Hippocampal formation (tissue), 2 donors: ENCODE measurements around the gene DLD.
"Not testable (repeated sequence)": the region's sequence is repeated elsewhere in the genome, so short reads cannot be mapped to it uniquely, and the experiment has no call there.

Experiments
- DNase-seq, 2 donors: peaks; one replicate each; lab custom pipeline; 2025; lab: John Stamatoyannopoulos, UW

Gene DLD

GRCh38 chr7:107874605-107875446, 16.2 kb upstream of the DLD start:
- peak in 1 of 2 donors; percentile 65 for DNase-seq

GRCh38 chr7:107876916-107877315, 14.1 kb upstream of the DLD start:
- DNase-seq, result no peak

DNA sequence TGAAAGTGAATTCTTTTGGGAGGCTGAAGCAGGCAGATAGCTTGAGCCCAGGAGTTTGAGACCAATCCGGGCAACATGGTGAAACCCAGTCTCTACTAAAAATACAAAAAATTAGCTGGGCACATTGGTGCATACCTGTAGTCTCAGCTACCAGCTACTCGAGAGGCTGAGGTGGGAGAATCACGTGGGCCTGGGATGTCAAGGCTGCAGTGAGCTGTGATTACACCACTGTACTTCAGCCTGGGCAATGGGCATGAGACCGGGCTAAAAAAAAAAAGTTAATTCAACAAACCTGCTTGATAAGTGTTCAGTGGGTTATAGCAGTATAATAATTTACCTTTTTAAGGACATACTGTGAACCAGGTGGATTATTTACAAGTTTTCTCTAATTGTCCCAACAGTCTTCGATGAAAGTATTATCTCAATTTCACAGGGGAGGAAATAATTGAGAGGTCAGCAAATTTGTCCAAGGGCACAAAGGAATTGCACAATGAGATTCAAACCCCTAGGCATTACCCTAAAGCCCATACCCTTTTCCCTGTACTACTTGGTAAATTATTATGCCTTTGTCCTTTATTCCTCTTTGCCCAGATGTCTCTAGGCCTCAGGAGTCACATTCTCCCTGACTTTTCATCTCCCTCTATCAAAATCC, 13.1 kb upstream of the DLD start:
- DNase-seq, result no peak

GRCh38 chr7:107878636-107879035, 12.3 kb upstream of the DLD start:
- DNase-seq, result no peak

DNA sequence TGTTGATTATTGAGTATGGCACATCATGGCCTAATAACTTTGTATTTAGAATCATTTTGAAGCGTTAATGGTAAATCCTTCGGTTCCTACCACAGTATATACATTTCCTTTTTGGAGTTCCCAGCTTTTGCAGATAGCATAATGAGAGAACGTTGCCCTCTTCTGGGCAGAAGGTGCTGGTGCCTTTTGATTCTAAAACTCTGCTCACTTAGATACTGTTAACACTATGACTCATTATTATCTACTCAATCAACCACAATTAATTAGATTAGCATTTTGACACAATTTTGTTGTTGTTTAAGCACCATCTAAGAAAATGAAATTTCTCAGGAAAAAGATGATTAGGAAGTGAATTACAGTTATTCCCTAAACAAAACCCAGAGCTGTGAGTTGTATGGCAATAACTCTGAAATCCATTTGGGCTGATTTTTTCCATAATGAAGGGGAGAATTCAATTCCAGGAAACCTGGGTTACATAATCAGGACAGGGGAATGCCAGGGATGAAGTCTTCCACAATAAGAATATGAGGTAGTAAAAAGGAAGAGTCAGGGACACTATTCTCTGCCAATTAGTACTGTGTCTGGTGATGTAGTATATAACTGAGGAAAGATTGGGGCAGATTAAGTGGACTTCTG, 11.5 kb upstream of the DLD start:
- peak in 1 of 2 donors; percentile 74 for DNase-seq

GRCh38 chr7:107882766-107883165, 8.2 kb upstream of the DLD start:
- DNase-seq, result no peak

GRCh38 chr7:107884066-107884818, 6.7 kb upstream of the DLD start:
- DNase-seq, result peak in 1 of 2 donors; percentile 19

DNA sequence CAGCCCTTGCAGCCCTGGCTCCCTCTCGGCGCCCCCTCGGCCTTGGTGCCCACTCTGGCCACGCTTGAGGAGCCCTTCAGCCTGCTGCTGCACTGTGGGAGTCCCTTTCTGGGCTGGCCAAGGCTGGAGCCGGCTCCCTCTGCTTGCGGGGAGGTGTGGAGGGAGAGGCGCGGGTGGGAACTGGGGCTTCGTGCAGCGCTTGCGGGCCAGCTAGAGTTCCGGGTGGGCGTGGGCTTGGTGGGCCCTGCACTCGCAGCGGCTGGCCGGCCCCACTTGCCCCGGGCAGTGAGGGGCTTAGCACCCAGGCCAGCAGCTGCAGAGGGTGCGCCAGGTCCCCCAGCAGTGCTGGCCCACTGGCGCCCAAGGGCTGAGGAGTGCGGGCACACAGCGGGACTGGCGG, 3.2 kb upstream of the DLD start:
- DNase-seq, result not testable (repeated sequence)

GRCh38 chr7:107889992-107890391, 991 bp upstream of the DLD start:
- DNase-seq, result no peak

- DNase-seq, result no peak
Observed at GRCh38 chr7:107890493-107890961, 456 bp upstream of the DLD start.

DNA sequence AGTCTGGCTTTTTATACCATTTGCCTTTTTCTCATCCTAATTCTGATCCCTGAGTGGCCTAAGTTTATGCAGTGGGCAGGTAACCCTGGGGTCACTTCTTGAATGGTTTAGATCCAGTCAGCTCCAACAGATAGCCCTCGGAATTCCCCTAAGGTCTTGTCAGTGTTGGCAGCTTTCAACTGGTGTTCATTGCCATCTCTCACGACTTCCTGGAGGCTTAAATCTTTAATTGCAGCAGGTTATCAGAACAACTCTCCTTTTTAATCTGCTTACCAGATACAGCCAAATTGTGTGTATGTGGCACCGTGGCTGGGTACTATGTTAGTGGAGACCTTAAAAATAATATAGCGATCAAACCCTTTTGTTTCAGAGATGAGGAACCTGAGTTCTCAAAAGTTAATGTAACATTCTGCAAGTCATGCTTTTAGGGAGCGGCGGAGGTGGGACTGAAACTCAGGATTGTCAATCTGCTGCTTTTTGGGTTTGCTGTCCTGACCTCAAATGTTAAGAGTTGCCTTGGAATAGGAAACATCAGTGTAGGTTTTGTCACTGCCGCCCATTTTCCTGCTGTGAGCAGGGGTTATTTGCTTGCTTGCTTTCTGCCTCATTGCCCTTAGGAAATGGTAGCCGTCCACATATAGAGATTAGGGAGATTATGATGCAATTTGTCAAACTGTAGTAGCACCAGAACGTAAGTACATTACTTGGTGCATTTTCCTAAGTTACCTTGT, 818 bp downstream of the DLD start:
- DNase-seq, result no peak

- not testable (repeated sequence) for DNase-seq
Observed at GRCh38 chr7:107892367-107892741, 1.4 kb downstream of the DLD start.

DNA sequence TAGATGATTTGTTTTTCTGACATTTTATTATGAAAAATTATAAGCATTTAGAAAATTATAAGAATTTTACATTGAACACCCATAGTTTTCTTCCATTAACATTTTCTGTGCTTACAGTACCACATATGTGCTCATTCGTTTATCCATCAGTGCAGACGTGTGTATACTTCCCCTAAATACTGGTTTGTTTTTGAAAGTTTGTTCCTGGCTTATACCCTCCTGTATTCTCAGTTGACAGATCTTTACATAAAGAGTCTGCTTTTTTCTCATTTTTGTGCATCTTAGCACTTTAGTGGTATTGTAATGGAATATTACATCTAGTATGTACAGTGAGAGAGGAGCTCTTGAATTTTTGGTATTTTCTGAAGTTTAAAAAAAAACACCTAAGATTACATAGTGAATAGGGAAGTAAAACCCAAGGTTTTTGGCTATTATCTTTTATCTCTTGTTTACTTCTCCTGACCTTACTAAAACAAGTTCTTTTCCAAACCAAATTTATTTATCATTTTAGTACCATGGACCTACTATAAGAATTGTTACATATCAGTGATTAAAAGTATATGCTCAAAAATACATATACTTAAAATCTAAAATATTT, 8.1 kb downstream of the DLD start:
- no peak for DNase-seq

DNA sequence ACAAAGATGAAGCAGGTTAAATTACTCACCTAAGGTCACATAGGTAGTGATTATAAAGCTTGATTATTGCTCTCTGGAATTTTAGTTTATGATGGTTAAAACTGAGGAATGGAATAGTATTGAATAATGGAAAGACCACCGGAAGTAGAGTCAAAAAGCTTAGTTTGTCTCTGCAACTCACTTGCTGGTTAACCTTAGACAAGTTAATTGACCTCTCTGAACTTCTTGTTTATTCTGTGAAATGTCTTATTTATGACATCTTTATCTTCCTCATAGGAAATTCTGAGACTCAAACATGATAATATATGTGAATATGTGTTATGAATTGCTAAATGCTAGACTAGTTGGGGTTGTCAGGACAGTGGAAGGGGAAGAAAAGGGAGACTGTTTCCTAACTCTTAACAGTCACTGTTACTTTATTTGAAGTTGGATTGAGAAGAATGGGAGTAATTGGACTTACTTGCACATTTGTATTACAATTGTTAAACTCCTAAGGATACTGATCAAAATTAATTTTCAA, 9.6 kb downstream of the DLD start:
- DNase-seq, result no peak

- DNase-seq, result no peak
Observed at GRCh38 chr7:107902381-107902780, 11.4 kb downstream of the DLD start.

- no peak for DNase-seq
Observed at GRCh38 chr7:107907790-107908189, 16.8 kb downstream of the DLD start.

GRCh38 chr7:107909445-107909844, 18.5 kb downstream of the DLD start:
- no peak for DNase-seq

- DNase-seq, result no peak
Observed at GRCh38 chr7:107911981-107912380, 21.0 kb downstream of the DLD start.

DNA sequence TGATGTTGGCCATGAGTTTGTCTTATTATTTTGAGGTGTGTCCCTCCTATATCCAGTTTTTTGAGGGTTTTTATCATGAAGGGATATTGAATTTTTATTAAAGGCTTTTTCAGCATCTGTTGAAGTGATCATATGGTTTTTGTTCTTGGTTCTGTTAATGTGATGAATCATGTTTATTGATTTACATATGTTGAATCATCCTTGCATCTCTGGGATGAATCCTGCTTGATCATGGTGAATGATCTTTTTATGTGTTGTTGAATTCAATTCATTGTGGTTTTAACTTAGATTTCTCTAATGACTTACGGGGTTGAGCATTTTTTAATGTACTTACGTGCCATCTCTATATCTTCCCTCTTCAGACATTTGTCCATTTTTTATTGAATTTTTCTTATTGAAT, 22.9 kb downstream of the DLD start:
- DNase-seq, result no peak

DNA sequence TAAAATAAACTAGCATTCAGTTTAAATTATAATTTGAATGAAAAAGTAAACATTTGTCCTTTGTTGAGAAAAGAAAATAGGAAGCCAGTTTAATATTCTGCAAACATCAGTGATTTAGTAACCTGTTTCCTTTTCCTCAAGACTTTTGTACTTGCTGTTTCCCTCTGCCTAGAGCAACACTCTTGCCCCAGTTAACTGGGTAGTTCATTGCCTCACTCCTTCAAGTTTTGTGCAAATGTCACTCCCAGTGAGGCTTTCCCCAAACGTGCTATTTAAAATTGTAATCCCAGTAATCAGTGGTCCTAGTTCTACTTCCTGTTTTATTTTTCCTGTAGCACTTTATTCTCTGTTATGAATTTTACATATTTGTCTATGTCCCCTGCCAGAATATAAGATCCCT, 23.8 kb downstream of the DLD start:
- DNase-seq, result no peak

DNA sequence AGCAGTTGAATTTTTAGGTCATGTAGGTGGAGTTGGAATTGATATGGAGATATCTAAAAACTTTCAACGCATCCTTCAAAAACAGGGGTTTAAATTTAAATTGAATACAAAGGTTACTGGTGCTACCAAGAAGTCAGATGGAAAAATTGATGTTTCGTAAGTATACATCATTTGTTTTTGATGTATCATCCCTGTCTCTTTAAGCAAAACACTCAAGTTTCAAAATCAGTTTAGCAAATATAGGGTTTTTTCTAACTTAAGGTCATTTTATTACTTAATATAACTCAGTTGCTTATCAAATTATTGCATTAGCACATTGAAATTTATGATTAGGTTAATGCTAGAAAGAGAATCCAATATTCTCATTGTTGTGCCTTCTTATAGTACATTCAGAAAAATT, 24.6 kb downstream of the DLD start:
- no peak for DNase-seq
